GM13976 (cell line): Measurements from ENCODE around the gene PRKRA.

ENCODE experiments used
- DNase-seq: peaks from one replicate; pipeline ENCODE4 v3.0.0; 2012; ENCODE audit warnings: low spot score
- in situ Hi-C: fragments of 300-500 bp; cut with MboI; formaldehyde crosslinking; loops from one replicate; pipeline ENCODE4 v1.12.0; 2022; ENCODE audit warnings: low sequenced_read_pairs, mixed read lengths, inconsistent platforms; ENCODE audit not compliant: unreplicated experiment
- TF ChIP-seq, protein P1 (sequence below): IDR thresholded peaks from 2 replicates; pipeline ENCODE4 v1.5.1; 2012; ENCODE audit warnings: borderline replicate concordance, mild to moderate bottlenecking; ENCODE audit not compliant: insufficient read depth; ENCODE audit errors: extremely low read depth, missing control alignments, control extremely low read depth

Gene PRKRA

DNA sequence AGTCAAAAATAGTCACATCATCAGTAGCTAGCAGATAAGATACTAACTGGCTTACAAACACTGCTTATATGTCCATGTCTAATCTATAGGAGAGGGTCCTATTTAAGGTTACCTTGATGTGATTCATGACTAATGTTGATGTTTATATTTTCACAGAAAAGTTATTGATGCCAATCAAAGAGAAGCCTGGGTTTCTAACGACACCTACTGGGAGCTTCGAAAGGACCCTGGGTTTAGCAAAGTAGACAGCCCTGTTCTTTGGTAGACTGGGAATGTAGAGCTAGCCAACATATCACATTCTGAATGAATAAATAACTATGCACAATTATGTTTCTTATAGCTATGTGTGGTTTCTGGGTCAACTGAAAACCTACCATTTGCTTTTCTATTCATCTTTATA is 55.7 kb downstream of the PRKRA start:
- in situ Hi-C loops, result no loop called here
- DNase-seq, result no peak
- TF ChIP-seq, protein P1, sequence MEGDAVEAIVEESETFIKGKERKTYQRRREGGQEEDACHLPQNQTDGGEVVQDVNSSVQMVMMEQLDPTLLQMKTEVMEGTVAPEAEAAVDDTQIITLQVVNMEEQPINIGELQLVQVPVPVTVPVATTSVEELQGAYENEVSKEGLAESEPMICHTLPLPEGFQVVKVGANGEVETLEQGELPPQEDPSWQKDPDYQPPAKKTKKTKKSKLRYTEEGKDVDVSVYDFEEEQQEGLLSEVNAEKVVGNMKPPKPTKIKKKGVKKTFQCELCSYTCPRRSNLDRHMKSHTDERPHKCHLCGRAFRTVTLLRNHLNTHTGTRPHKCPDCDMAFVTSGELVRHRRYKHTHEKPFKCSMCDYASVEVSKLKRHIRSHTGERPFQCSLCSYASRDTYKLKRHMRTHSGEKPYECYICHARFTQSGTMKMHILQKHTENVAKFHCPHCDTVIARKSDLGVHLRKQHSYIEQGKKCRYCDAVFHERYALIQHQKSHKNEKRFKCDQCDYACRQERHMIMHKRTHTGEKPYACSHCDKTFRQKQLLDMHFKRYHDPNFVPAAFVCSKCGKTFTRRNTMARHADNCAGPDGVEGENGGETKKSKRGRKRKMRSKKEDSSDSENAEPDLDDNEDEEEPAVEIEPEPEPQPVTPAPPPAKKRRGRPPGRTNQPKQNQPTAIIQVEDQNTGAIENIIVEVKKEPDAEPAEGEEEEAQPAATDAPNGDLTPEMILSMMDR, result no peak

- in situ Hi-C loops, result no loop called here
- no peak for DNase-seq
- TF ChIP-seq, protein P1, result no peak
These were observed 56.1 kb downstream of the PRKRA start for GRCh38 chr2:178394859-178395258.

DNA sequence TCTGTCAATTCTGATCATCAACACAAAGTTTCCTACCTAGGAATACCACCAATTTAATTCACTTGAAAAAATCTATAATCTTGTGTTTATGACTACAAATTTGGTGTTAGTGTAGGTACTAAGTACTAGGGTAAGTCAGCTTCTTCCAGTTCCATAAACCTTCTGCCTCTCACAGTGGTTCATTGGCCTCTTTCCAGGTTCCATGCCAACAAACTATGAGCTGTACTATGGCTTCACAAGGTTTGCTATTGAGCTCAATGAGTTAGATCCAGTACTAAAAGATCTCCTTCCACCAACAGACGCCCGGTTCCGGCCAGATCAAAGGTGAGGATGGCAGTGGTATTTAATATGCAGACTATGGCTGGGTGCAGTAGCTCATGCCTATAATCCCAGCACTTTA is 58.8 kb downstream of the PRKRA start:
- in situ Hi-C loops, result no loop called here
- no peak for DNase-seq
- TF ChIP-seq, protein P1, result no peak

GRCh38 chr2:178391701-178392100 is 59.3 kb downstream of the PRKRA start:
- no peak for DNase-seq
- in situ Hi-C loops, result no loop called here

DNA sequence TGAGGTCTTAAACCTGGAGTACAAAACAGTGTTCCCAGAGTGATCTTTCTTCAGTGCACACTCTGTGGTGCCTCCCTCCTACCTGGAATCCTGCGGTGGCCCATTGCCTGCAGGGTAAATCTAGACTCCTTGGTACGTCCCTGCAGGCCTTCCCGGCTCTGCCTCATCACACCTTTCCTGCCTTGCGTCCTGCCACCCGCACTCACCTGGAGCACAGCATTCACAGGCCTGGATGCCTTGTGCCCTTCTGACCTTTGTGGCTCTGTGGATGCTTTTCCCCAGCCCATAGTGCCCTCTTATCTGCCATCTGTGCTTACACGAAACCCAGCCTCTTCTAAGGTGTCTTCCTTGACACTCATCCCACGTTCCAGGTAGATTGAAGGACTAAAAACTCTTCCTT is 62.7 kb downstream of the PRKRA start:
- TF ChIP-seq, protein P1, result no peak
- in situ Hi-C loops, result no loop called here
- DNase-seq, result no peak

More at GRCh38 chr2:178391701-178392100, 59.3 kb downstream of the PRKRA start:
- TF ChIP-seq, protein P1, result no peak

GRCh38 chr2:178386986-178387597 is 63.9 kb downstream of the PRKRA start:
- DNase-seq, result no peak
- TF ChIP-seq, protein P1, result no peak
- in situ Hi-C loops, result no loop called here
